Neuronal stem cell (in vitro differentiated cells): ENCODE results near the gene PCGF2.

Experiments used
- DNase-seq: peaks from one replicate; pipeline ENCODE4 v3.0.0-alpha.2; 2013; ENCODE audit warnings: low spot score
- H2AFZ ChIP-seq: one replicate; pipeline ENCODE4 v1.6.1; 2013; ENCODE audit warnings: mild to moderate bottlenecking, low read length, inconsistent platforms
- H2AK5ac ChIP-seq: 2 replicates; pipeline ENCODE4 v1.6.1; 2013; ENCODE audit warnings: low read depth, mild to moderate bottlenecking, inconsistent platforms, low read length, moderate library complexity, mixed read lengths
- H2BK120ac ChIP-seq: 2 replicates; pipeline ENCODE4 v1.6.1; 2013; ENCODE audit warnings: low read depth, mild to moderate bottlenecking, inconsistent platforms, low read length, moderate library complexity, mixed read lengths
- H2BK12ac ChIP-seq: one replicate; pipeline ENCODE4 v1.6.1; 2013; ENCODE audit warnings: low read length, inconsistent platforms
- H2BK15ac ChIP-seq: 2 replicates; pipeline ENCODE4 v1.6.1; 2013; ENCODE audit warnings: mild to moderate bottlenecking, low read length, inconsistent platforms, mixed read lengths
- H2BK5ac ChIP-seq: one replicate; pipeline ENCODE4 v1.6.1; 2013; ENCODE audit warnings: inconsistent platforms, mild to moderate bottlenecking, low read length, moderate library complexity
- H3K14ac ChIP-seq: one replicate; pipeline ENCODE4 v1.6.1; 2013; ENCODE audit warnings: low read length, inconsistent platforms
- H3K18ac ChIP-seq: 2 replicates; pipeline ENCODE4 v1.6.1; 2013; ENCODE audit warnings: low read length, inconsistent platforms
- H3K23ac ChIP-seq: 2 replicates; pipeline ENCODE4 v1.6.1; 2013; ENCODE audit warnings: low read depth, mild to moderate bottlenecking, mixed read lengths, low read length, inconsistent platforms; ENCODE audit not compliant: poor library complexity
- H3K27ac ChIP-seq: replicated peaks from 3 replicates; pipeline ENCODE4 v1.5.1; 2013; ENCODE audit warnings: low read length, inconsistent platforms
- H3K27me3 ChIP-seq, 3 experiments: 2 replicates each; pipeline ENCODE4 v1.6.1; 2013; ENCODE audit warnings: low read length in 3 of 3, mild to moderate bottlenecking in 2 of 3, inconsistent platforms in 1 of 3, low read depth in 1 of 3, mixed read lengths in 1 of 3, moderate library complexity in 1 of 3; ENCODE audit not compliant: control insufficient read depth in 3 of 3, insufficient read depth in 3 of 3
- H3K36me3 ChIP-seq, 2 donors: replicated peaks in 1 of 2; 2 replicates each; pipeline ENCODE4 v1.6.1; 2013; ENCODE audit warnings: low read length in 2 of 2; ENCODE audit not compliant: control insufficient read depth in 2 of 2, insufficient read depth in 2 of 2
- H3K4ac ChIP-seq: 2 replicates; pipeline ENCODE4 v1.6.1; 2013; ENCODE audit warnings: inconsistent platforms, mild to moderate bottlenecking, low read length, moderate library complexity
- H3K4me1 ChIP-seq, 2 donors: 1 replicate in 1 of 2; 2 replicates in 1 of 2; pipeline ENCODE4 v1.6.1; 2013; ENCODE audit warnings: low read length in 2 of 2, low read depth in 1 of 2; ENCODE audit not compliant: control insufficient read depth in 2 of 2, insufficient read depth in 1 of 2
- H3K4me2 ChIP-seq: one replicate; pipeline ENCODE4 v1.6.1; 2013; ENCODE audit warnings: mild to moderate bottlenecking, low read length, inconsistent platforms; ENCODE audit not compliant: insufficient read depth, poor library complexity, severe bottlenecking
- H3K4me3 ChIP-seq, 2 donors: 2 replicates each; pipeline ENCODE4 v1.5.1; 2013; ENCODE audit warnings: low read length in 2 of 2, mild to moderate bottlenecking in 2 of 2, inconsistent platforms in 1 of 2, moderate library complexity in 1 of 2
- H3K79me1 ChIP-seq: one replicate; pipeline ENCODE4 v1.6.1; 2013; ENCODE audit warnings: low read depth, mild to moderate bottlenecking, inconsistent platforms, low read length, moderate library complexity
- H3K9ac ChIP-seq: one replicate; pipeline ENCODE4 v1.6.1; 2013; ENCODE audit warnings: mild to moderate bottlenecking, low read depth, low read length, inconsistent platforms; ENCODE audit not compliant: poor library complexity
- H3K9me3 ChIP-seq, 2 donors: replicated peaks in 1 of 2; 2 replicates each; pipeline versions ENCODE3 to v1.6.1; 2013; ENCODE audit warnings: low read length in 2 of 2, mild to moderate bottlenecking in 2 of 2, inconsistent platforms in 1 of 2, low read depth in 1 of 2, mixed read lengths in 1 of 2, moderate library complexity in 1 of 2; ENCODE audit not compliant: control insufficient read depth in 2 of 2, insufficient read depth in 1 of 2
- H4K8ac ChIP-seq: one replicate; pipeline ENCODE4 v1.6.1; 2013; ENCODE audit warnings: low read depth, mild to moderate bottlenecking, inconsistent platforms, low read length, moderate library complexity
- H4K91ac ChIP-seq: one replicate; pipeline ENCODE4 v1.6.1; 2013; ENCODE audit warnings: low read length, low read depth, mild to moderate bottlenecking, inconsistent platforms; ENCODE audit not compliant: poor library complexity
- WGBS, 2 donors: extraction: QIAGEN DNeasy Blood & Tissue Kit; methylation state at CpG; one replicate each; pipeline ENCODE4 v1.1.7; 2013; ENCODE audit warnings: missing lambda C conversion rate in 2 of 2, mixed read lengths in 1 of 2; ENCODE audit not compliant: insufficient read length in 2 of 2, insufficient replicate concordance in 1 of 2; ENCODE audit errors: extremely low coverage in 2 of 2; 5-methylcytosine and 5-hydroxymethylcytosine counted together

PCGF2 gene

GRCh38 chr17:38720941-38721340 is 27.2 kb downstream of the PCGF2 start:
- H3K27me3 ChIP-seq, result peaks cover 0 to 21% (median 2%) of the 10 kb centered on the region in 3 experiments
- no peak overlapping the region for H3K14ac ChIP-seq
- no peak overlapping the region for H2BK120ac ChIP-seq
- no peak overlapping the region for H3K4ac ChIP-seq
- no CpG with 5 or more reads among the region's 6 CpGs for WGBS, 2 donors
- no peak overlapping the region for H4K8ac ChIP-seq
- no peak overlapping the region for H3K9ac ChIP-seq
- H3K4me3 ChIP-seq, result no peak overlapping the region
- H3K79me1 ChIP-seq, result no peaks in the 10 kb centered on the region
- H2AK5ac ChIP-seq, result no peak overlapping the region
- H3K4me1 ChIP-seq, result peaks cover 0 to 13% of the 10 kb centered on the region in 2 donors
- H2BK12ac ChIP-seq, result no peak overlapping the region
- H3K23ac ChIP-seq, result no peak overlapping the region
- no peak for DNase-seq
- H2AFZ ChIP-seq, result no peak overlapping the region
- no peak overlapping the region for H3K27ac ChIP-seq
- no peaks in the 10 kb centered on the region for H3K9me3 ChIP-seq
- H3K4me2 ChIP-seq, result no peak overlapping the region
- peaks cover 3 to 81% of the 10 kb centered on the region in 2 donors for H3K36me3 ChIP-seq
- no peak overlapping the region for H3K18ac ChIP-seq
- H2BK15ac ChIP-seq, result no peak overlapping the region
- no peak overlapping the region for H4K91ac ChIP-seq
- no peak overlapping the region for H2BK5ac ChIP-seq

DNA sequence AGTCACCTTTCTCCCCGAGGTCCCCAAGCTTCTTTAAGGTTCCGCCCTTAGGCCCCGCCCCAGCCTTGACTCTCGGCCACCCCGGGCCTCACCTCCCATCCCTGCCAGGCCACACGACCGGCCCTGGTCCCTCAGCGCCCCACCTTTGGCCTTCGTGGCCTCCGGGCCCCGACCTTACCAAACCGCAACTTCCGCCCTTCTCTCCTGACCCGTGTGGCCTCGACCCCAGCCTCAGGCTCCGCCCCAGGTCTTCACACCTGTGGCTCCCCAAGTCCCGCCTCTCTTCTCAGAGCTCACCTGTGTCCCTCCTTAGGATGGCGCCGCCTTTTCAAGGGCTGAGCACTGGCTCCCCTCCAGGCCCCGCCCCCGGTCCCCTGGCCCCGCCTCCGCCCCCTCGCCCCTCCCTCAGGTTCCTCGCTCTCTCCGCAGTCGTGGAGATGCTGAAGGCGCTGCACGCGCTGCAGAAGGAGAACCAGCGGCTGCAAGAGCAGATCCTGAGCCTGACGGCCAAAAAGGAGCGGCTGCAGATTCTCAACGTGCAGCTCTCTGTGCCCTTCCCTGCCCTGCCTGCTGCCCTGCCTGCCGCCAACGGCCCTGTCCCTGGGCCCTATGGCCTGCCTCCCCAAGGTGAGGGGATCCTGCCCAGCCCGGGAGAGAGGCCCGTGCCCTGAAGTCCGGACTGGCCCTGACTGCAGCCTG is 28.0 kb downstream of the PCGF2 start:
- Histone ChIP-seq H4K8ac (no peak overlapping the region), H4K91ac (no peak overlapping the region), H3K4me1 (peaks cover 0 to 13% of the 10 kb centered on the region in 2 donors), H3K23ac (peak overlapping the region; percentile 80), H2AFZ (no peak overlapping the region), H3K18ac (peak overlapping the region; percentile 94), H3K27me3 (peaks cover 0 to 21% (median 2%) of the 10 kb centered on the region in 3 experiments), H3K4me2 (peak overlapping the region; percentile 81), H3K36me3 (peaks cover 3 to 88% of the 10 kb centered on the region in 2 donors), H3K14ac (peak overlapping the region; percentile 77), H3K4me3 (peak overlapping the region in 1 of 2 donors; percentile 43), H3K79me1 (no peaks in the 10 kb centered on the region), H2BK15ac (no peak overlapping the region), H3K27ac (no peak overlapping the region), H2BK12ac (no peak overlapping the region), H3K9ac (peak overlapping the region; percentile 3), H3K4ac (peak overlapping the region; percentile 47), H2AK5ac (peak overlapping the region; percentile 91), H2BK120ac (no peak overlapping the region), H2BK5ac (peak overlapping the region; percentile 49), H3K9me3 (no peaks in the 10 kb centered on the region)
- DNase-seq, result peak; percentile 30
- no CpG with 5 or more reads among the region's 39 CpGs for WGBS, 2 donors

DNA sequence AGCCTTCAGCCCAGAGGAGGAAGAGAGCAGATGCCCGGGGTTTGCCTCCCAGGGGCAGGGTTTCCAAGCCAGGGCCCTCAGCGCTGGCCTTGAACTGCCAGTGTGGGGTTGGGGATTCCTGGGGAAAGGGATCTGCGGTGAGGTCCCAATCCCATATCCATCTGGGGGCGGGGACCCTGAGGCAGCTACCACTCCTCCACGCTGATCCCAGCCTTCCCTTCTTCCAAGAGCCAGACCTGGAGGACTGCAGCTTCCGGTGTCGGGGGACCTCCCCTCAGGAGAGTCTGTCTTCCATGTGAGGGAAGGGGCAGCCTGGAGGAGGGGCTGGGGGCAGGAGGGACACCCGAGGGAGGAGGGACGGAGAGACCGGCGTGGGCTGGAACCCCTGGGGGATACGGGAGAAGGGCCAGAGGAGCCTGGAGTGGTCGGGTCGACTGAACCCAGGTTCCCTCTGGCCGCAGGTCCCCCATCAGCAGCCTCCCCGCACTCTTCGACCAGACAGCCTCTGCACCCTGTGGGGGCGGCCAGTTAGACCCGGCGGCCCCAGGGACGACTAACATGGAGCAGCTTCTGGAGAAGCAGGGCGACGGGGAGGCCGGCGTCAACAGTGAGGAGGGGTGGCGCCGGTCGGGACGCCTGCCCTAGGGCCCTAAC is 28.7 kb downstream of the PCGF2 start:
- H2BK120ac ChIP-seq, result peak overlapping the region; percentile 44
- H4K91ac ChIP-seq, result no peak overlapping the region
- no peak overlapping the region for H3K23ac ChIP-seq
- H4K8ac ChIP-seq, result no peak overlapping the region
- no peak overlapping the region for H2AFZ ChIP-seq
- H3K27me3 ChIP-seq, result peaks cover 0 to 21% (median 2%) of the 10 kb centered on the region in 3 experiments
- peak overlapping the region; percentile 94 for H3K18ac ChIP-seq
- H3K4me3 ChIP-seq, result peak overlapping the region in 1 of 2 donors; percentile 43
- no peak for DNase-seq
- H3K4me1 ChIP-seq, result peaks cover 0 to 13% of the 10 kb centered on the region in 2 donors
- H2AK5ac ChIP-seq, result peak overlapping the region; percentile 91
- H3K9ac ChIP-seq, result peak overlapping the region; percentile 3
- no CpG with 5 or more reads among the region's 29 CpGs for whole genome bisulfite sequencing, 2 donors
- peaks cover 3 to 88% of the 10 kb centered on the region in 2 donors for H3K36me3 ChIP-seq
- H3K9me3 ChIP-seq, result no peaks in the 10 kb centered on the region
- no peak overlapping the region for H3K4ac ChIP-seq
- H2BK12ac ChIP-seq, result no peak overlapping the region
- H2BK15ac ChIP-seq, result no peak overlapping the region
- H2BK5ac ChIP-seq, result peak overlapping the region; percentile 49
- H3K79me1 ChIP-seq, result no peaks in the 10 kb centered on the region
- H3K14ac ChIP-seq, result no peak overlapping the region
- H3K4me2 ChIP-seq, result peak overlapping the region; percentile 81
- H3K27ac ChIP-seq, result no peak overlapping the region

DNA sequence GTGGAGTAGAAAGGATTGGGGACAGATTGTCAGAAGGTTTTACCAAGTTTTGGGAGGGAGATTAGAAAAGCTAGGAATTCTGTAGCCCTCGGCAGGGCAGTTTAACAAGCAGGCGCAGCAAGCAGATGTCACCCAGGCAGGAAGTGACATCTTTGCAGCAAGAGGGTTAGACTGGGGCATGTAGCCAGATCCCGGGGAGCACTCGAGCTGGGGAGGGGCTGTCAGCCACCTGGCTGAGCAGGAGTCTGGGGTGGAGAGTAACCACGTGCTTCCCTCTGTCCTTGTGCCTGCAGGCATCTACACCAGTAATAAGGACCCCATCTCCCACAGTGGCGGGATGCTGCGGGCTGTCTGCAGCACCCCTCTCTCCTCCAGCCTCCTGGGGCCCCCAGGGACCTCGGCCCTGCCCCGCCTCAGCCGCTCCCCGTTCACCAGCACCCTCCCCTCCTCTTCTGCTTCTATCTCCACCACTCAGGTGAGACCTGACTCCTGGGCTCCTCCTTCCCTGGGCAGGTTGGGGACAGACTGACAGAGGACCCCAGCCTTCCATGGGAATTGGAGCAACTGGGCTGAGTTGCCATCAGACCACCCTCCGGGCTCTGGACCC is 30.9 kb downstream of the PCGF2 start:
- no peak overlapping the region for H2BK5ac ChIP-seq
- no peak for DNase-seq
- H2AFZ ChIP-seq, result no peak overlapping the region
- no peak overlapping the region for H2BK120ac ChIP-seq
- no peak overlapping the region for H2BK12ac ChIP-seq
- no CpG with 5 or more reads among the region's 12 CpGs for WGBS, 2 donors
- no peaks in the 10 kb centered on the region for H3K9me3 ChIP-seq
- H3K27ac ChIP-seq, result no peak overlapping the region
- H3K4me2 ChIP-seq, result no peak overlapping the region
- H3K36me3 ChIP-seq, result peaks cover 7 to 93% of the 10 kb centered on the region in 2 donors
- no peak overlapping the region for H4K91ac ChIP-seq
- H4K8ac ChIP-seq, result no peak overlapping the region
- no peak overlapping the region for H3K23ac ChIP-seq
- no peak overlapping the region for H3K4ac ChIP-seq
- no peak overlapping the region for H2AK5ac ChIP-seq
- no peaks in the 10 kb centered on the region for H3K79me1 ChIP-seq
- H2BK15ac ChIP-seq, result no peak overlapping the region
- H3K9ac ChIP-seq, result no peak overlapping the region
- no peak overlapping the region for H3K18ac ChIP-seq
- no peak overlapping the region for H3K14ac ChIP-seq
- no peak overlapping the region for H3K4me3 ChIP-seq
- peaks cover 0 to 21% (median 2%) of the 10 kb centered on the region in 3 experiments for H3K27me3 ChIP-seq
- H3K4me1 ChIP-seq, result peaks cover 0 to 14% of the 10 kb centered on the region in 2 donors
